ENCODE data around the gene ZEB2.

- TF ChIP-seq POLR2AphosphoS5 (IDR thresholded peaks at IDR 0.05) (no peak), CTCF (IDR thresholded peaks at IDR 0.05) (no peak), POLR2A (IDR thresholded peaks at IDR 0.05) (no peak)
Observed at GRCh38 chr2:144509001-144509878, 10.7 kb downstream of the ZEB2 start.

All from transverse colon (tissue), 4 donors.